H1 (cell line): Measurements from ENCODE around the gene FBXO8. TPM values are rescaled to one million over a fixed set of nuclear protein-coding genes. Genes with fewer than 3 reads are reported as not detected.

Experiments used
- CTCF ChIA-PET: fragments of 300-600 bp; sonication (Branson Sonifier 250); formaldehyde crosslinking; loops from one replicate; lab custom pipeline; 2021; ENCODE audit not compliant: partially characterized antibody; lab: Charles Lee
- POLR2A ChIA-PET: fragments of 300-600 bp; sonication (Branson Sonifier 250); formaldehyde crosslinking; loops from one replicate; lab custom pipeline; 2021; ENCODE audit warnings: inconsistent platforms; ENCODE audit not compliant: partially characterized antibody; lab: Charles Lee
- DNase-seq, 2 experiments: peaks; one replicate each; pipeline versions ENCODE4 v3.0.0 to v3.0.0-alpha.2; 2010 to 2022; ENCODE audit warnings: low spot score in 2 of 2, low read depth in 1 of 2, mixed read lengths in 1 of 2
- FAIRE-seq: peaks from 2 replicates; lab custom pipeline; 2011; peaks lifted over from hg19 to GRCh38; lab: Jason Lieb, UNC
- H2AFZ ChIP-seq: 2 replicates; pipeline ENCODE4 v1.8.1; 2012; ENCODE audit warnings: low read length, inconsistent platforms
- H2AK5ac ChIP-seq: 2 replicates; pipeline ENCODE4 v1.6.1; 2013; ENCODE audit warnings: low read depth, low read length
- H2BK120ac ChIP-seq: replicated peaks from 2 replicates; pipeline ENCODE3; 2013; ENCODE audit warnings: low read depth, low read length, inconsistent platforms
- H2BK12ac ChIP-seq: 2 replicates; pipeline ENCODE4 v1.6.1; 2013; ENCODE audit warnings: low read depth, low read length
- H2BK15ac ChIP-seq: 2 replicates; pipeline ENCODE4 v1.6.1; 2013; ENCODE audit warnings: low read length
- H2BK20ac ChIP-seq: 2 replicates; pipeline ENCODE4 v1.6.1; 2013; ENCODE audit warnings: low read length
- H2BK5ac ChIP-seq: 2 replicates; pipeline ENCODE4 v1.6.1; 2013; ENCODE audit warnings: low read depth, low read length
- H3K14ac ChIP-seq: 2 replicates; pipeline ENCODE4 v1.6.1; 2013; ENCODE audit warnings: inconsistent platforms; ENCODE audit not compliant: insufficient read length
- H3K18ac ChIP-seq: 2 replicates; pipeline ENCODE4 v1.6.1; 2013; ENCODE audit warnings: low read length; ENCODE audit errors: extremely low read depth
- H3K23ac ChIP-seq: 2 replicates; pipeline ENCODE4 v1.6.1; 2013; ENCODE audit warnings: inconsistent platforms; ENCODE audit not compliant: insufficient read length
- H3K23me2 ChIP-seq: 2 replicates; pipeline ENCODE4 v1.6.1; 2013; ENCODE audit warnings: low read depth, low read length
- H3K27ac ChIP-seq: 2 replicates; pipeline ENCODE4 v1.6.1; 2011; ENCODE audit warnings: low read depth, low read length, inconsistent platforms
- H3K27me3 ChIP-seq, 4 experiments: replicated peaks in 1 of 4; 1 replicate in 1 of 4; 2 replicates in 3 of 4; pipeline versions ENCODE4 v1.6.1 to v1.8.1; 2011 to 2013; ENCODE audit warnings: low read length in 3 of 4, mild to moderate bottlenecking in 3 of 4, inconsistent platforms in 2 of 4, mixed read lengths in 2 of 4, moderate library complexity in 1 of 4; ENCODE audit not compliant: control insufficient read depth in 3 of 4, insufficient read depth in 3 of 4; ENCODE audit errors: extremely low read depth in 1 of 4
- H3K36me3 ChIP-seq, 4 experiments: 2 replicates each; pipeline versions ENCODE4 v1.6.1 to v1.8.1; 2011 to 2013; ENCODE audit warnings: mild to moderate bottlenecking in 4 of 4, low read length in 3 of 4, moderate library complexity in 2 of 4, control low read depth in 1 of 4, inconsistent platforms in 1 of 4; ENCODE audit not compliant: insufficient read depth in 4 of 4, control insufficient read depth in 2 of 4
- H3K4ac ChIP-seq: replicated peaks from 2 replicates; pipeline ENCODE3; 2013; ENCODE audit warnings: low read length, low read depth, mixed read lengths, inconsistent platforms; ENCODE audit not compliant: insufficient read length
- H3K4me1 ChIP-seq, 4 experiments: replicated peaks in 1 of 4; 1 replicate in 1 of 4; 2 replicates in 3 of 4; pipeline versions ENCODE4 v1.6.1 to v1.8.1; 2011 to 2013; ENCODE audit warnings: low read length in 3 of 4, inconsistent platforms in 2 of 4, mixed read lengths in 1 of 4; ENCODE audit not compliant: insufficient read depth in 4 of 4, control insufficient read depth in 3 of 4
- H3K4me2 ChIP-seq, 2 experiments: 2 replicates each; pipeline versions ENCODE4 v1.6.1 to v1.8.1; 2011 to 2013; ENCODE audit warnings: low read depth in 2 of 2, low read length in 2 of 2, control low read depth in 1 of 2, inconsistent platforms in 1 of 2, mild to moderate bottlenecking in 1 of 2; ENCODE audit not compliant: insufficient read depth in 1 of 2
- H3K4me3 ChIP-seq, 4 experiments: fragments of 200-600, 300-600 bp in 1 of 4; sonication (generic), shearing (Covaris generic), sonication (Bioruptor Twin) in 1 of 4; 2 replicates each; pipeline versions ENCODE4 v1.5.1 to v1.8.1; 2011 to 2016; ENCODE audit warnings: low read length in 4 of 4, low read depth in 3 of 4, control low read depth in 2 of 4, inconsistent platforms in 2 of 4, mild to moderate bottlenecking in 2 of 4, mixed read lengths in 1 of 4, moderate library complexity in 1 of 4; ENCODE audit not compliant: insufficient read depth in 2 of 4; ENCODE audit errors: extremely low read depth in 1 of 4
- H3K56ac ChIP-seq: replicated peaks from 2 replicates; pipeline ENCODE3; 2013; ENCODE audit warnings: low read depth, mild to moderate bottlenecking, mixed read lengths, low read length, inconsistent platforms; ENCODE audit not compliant: insufficient read length
- H3K79me1 ChIP-seq: 2 replicates; pipeline ENCODE4 v1.6.1; 2013; ENCODE audit warnings: low read depth, low read length, control low read depth
- H3K79me2 ChIP-seq, 2 experiments: 2 replicates each; pipeline versions ENCODE4 v1.6.1 to v1.8.1; 2012 to 2013; ENCODE audit warnings: low read length in 2 of 2, mild to moderate bottlenecking in 2 of 2, inconsistent platforms in 1 of 2; ENCODE audit not compliant: insufficient read depth in 2 of 2, control insufficient read depth in 1 of 2
- H3K9ac ChIP-seq, 4 experiments: replicated peaks in 1 of 4; 1 replicate in 1 of 4; 2 replicates in 3 of 4; pipeline versions ENCODE4 v1.6.1 to v1.8.1; 2011 to 2013; ENCODE audit warnings: low read depth in 3 of 4, low read length in 3 of 4, control low read depth in 2 of 4, mild to moderate bottlenecking in 2 of 4, moderate library complexity in 2 of 4, inconsistent platforms in 1 of 4; ENCODE audit errors: extremely low read depth in 1 of 4
- H3K9me3 ChIP-seq, 2 experiments: 2 replicates each; pipeline versions ENCODE4 v1.6.1 to v1.8.1; 2012 to 2013; ENCODE audit warnings: mild to moderate bottlenecking in 2 of 2, moderate library complexity in 2 of 2, control low read depth in 1 of 2, inconsistent platforms in 1 of 2, low read depth in 1 of 2, low read length in 1 of 2, mixed read lengths in 1 of 2; ENCODE audit not compliant: insufficient read depth in 2 of 2
- H4K20me1 ChIP-seq, 2 experiments: replicated peaks in 1 of 2; 2 replicates each; pipeline versions ENCODE3 to v1.8.1; 2011 to 2013; ENCODE audit warnings: inconsistent platforms in 2 of 2, low read length in 2 of 2, mild to moderate bottlenecking in 1 of 2; ENCODE audit not compliant: insufficient read depth in 2 of 2, control insufficient read depth in 1 of 2
- H4K5ac ChIP-seq: 2 replicates; pipeline ENCODE4 v1.6.1; 2013; ENCODE audit warnings: low read length, low read depth, mixed read lengths, inconsistent platforms; ENCODE audit not compliant: insufficient read length
- H4K8ac ChIP-seq: 2 replicates; pipeline ENCODE4 v1.8.0; 2013; ENCODE audit warnings: mild to moderate bottlenecking, moderate library complexity, low read length, inconsistent platforms; ENCODE audit not compliant: insufficient read depth; ENCODE audit errors: extremely low read depth
- H4K91ac ChIP-seq: replicated peaks from 2 replicates; pipeline ENCODE3; 2013; ENCODE audit warnings: low read length, mixed read lengths, inconsistent platforms; ENCODE audit not compliant: insufficient read length
- ATF2 ChIP-seq: IDR thresholded peaks from 2 replicates; pipeline ENCODE4 v1.6.1; 2012; ENCODE audit warnings: low read length, inconsistent platforms
- EP300 ChIP-seq, 2 experiments: IDR thresholded peaks; 1 replicate in 1 of 2; 2 replicates in 1 of 2; pipeline ENCODE4 v1.6.1; 2011 to 2012; ENCODE audit warnings: low read depth in 2 of 2, low read length in 2 of 2, mild to moderate bottlenecking in 2 of 2, borderline replicate concordance in 1 of 2, inconsistent platforms in 1 of 2, moderate library complexity in 1 of 2
- GABPA ChIP-seq: IDR thresholded peaks from 2 replicates; pipeline ENCODE4 v1.6.1; 2011; ENCODE audit warnings: mild to moderate bottlenecking, low read length, moderate library complexity, borderline replicate concordance; ENCODE audit not compliant: insufficient read depth
- SP4 ChIP-seq: IDR thresholded peaks from 2 replicates; pipeline ENCODE4 v1.6.1; 2012; ENCODE audit warnings: low read length, inconsistent platforms
- TAF7 ChIP-seq: optimal IDR thresholded peaks from 2 replicates; pipeline ENCODE3; 2011; ENCODE audit warnings: low read depth, mild to moderate bottlenecking, inconsistent platforms, low read length, moderate library complexity, borderline replicate concordance
- TBP ChIP-seq: IDR thresholded peaks from 2 replicates; pipeline ENCODE4 v1.6.1; 2011; ENCODE audit warnings: low read depth, low read length, improper control_type of control experiment
- TEAD4 ChIP-seq: IDR thresholded peaks from 2 replicates; pipeline ENCODE4 v1.6.1; 2012; ENCODE audit warnings: low read depth, low read length, inconsistent platforms, mixed read lengths
- WGBS, 2 experiments: shearing (Covaris generic) in 1 of 2; methylation state at CpG; one replicate each; pipeline versions ENCODE4 v1.1.6 to v1.1.7; 2013 to 2015; ENCODE audit warnings: low lambda C conversion rate in 2 of 2, mixed read lengths in 2 of 2, inconsistent platforms in 1 of 2, low coverage in 1 of 2, missing lambda C conversion rate in 1 of 2; ENCODE audit not compliant: insufficient replicate concordance in 2 of 2, insufficient coverage in 1 of 2, insufficient read length in 1 of 2; ENCODE audit errors: extremely low coverage in 1 of 2, missing lambda C conversion rate in 1 of 2; 5-methylcytosine and 5-hydroxymethylcytosine counted together
- polyA plus RNA-seq, 7 experiments: library from polyadenylated mRNA; depleted of rRNA in 3 of 7; stranded (reverse) in 5 of 7; unstranded in 2 of 7; fragments of >200 nt in 5 of 7; fragments of 200-250 nt in 2 of 7; gene quantifications; 1 replicate in 5 of 7; 2 replicates in 1 of 7; 4 replicates in 1 of 7; pipeline versions ENCODE4 v1.2.1 to v1.2.3, GENCODE V29; 2011 to 2013; ENCODE audit warnings: missing spikeins in 2 of 7, mixed read lengths in 2 of 7
- total RNA-seq: library from RNA; stranded (reverse); fragmentation: NEBNext Ultra II Directional; extraction: Animal tissue kit (Norgen Biotek cat#: 25700); gene quantifications from 2 replicates; pipeline ENCODE4 v1.2.1, GENCODE V29; 2021

FBXO8 gene
- total and polyA plus RNA-seq, 2 of the 8 experiments (the other 6 are each of a cell fraction or from before 2014, with no cell fraction given): 5.1 to 7.5 TPM

GRCh38 chr4:174204164-174204831, 79.2 kb downstream of the FBXO8 start:
- ChIA-PET POLR2A (no interaction called here), CTCF (interaction anchor here (0.6 to 1.0 kb wide), 3 partner anchors 51 to 760 kb away, joined by 3 to 6 read pairs (median 3); no protein-coding TSS in a partner anchor)
- Histone ChIP-seq H4K91ac (no peak overlapping the region), H3K4ac (no peak overlapping the region), H2BK20ac (no peak overlapping the region), H3K18ac (no peak overlapping the region), H3K79me1 (no peaks in the 10 kb centered on the region), H3K4me1 (peaks cover 0 to 4% (median 0%) of the 10 kb centered on the region in 4 experiments; a peak in 1 of 7 replicates), H2BK5ac (no peak overlapping the region), H3K9me3 (no peaks in the 10 kb centered on the region), H4K20me1 (no peaks in the 10 kb centered on the region), H3K27ac (no peak overlapping the region), H2AFZ (0 out of 2 replicates have a peak overlapping the region, but pooled peaks have one; percentile 42), H4K5ac (no peak overlapping the region), H3K23me2 (no peaks in the 10 kb centered on the region; the same call in 1 of the 2 replicates), H3K14ac (no peak overlapping the region), H3K4me2 (no peak overlapping the region), H3K4me3 (no peak overlapping the region), H3K79me2 (no peaks in the 10 kb centered on the region), H2BK120ac (no peak overlapping the region), H3K56ac (no peak overlapping the region), H2BK15ac (no peak overlapping the region), H3K23ac (no peak overlapping the region), H2BK12ac (no peak overlapping the region), H2AK5ac (no peak overlapping the region), H3K9ac (no peak overlapping the region), H3K36me3 (no peaks in the 10 kb centered on the region), H4K8ac (no peak overlapping the region), H3K27me3 (peaks cover 0 to 1% (median 0%) of the 10 kb centered on the region in 4 experiments; a peak in 2 of 7 replicates)
- TF ChIP-seq TAF7: no peak
- TF ChIP-seq TBP: no peak
- TF ChIP-seq GABPA: no peak
- TF ChIP-seq SP4: no peak
- no peak for TF ChIP-seq EP300 (IDR thresholded peaks at IDR 0.05; ENCODE audit: borderline replicate concordance in 1 of 2, low read depth in 2 of 2, low read length in 2 of 2)
- TF ChIP-seq ATF2: no peak
- no peak for TF ChIP-seq TEAD4
- DNase-seq: no peak
- WGBS, 2 experiments: 83% methylated on average over 9 of the region's 9 CpGs; no CpG with 5 or more reads in 1 of the 2 experiments
- no peak for FAIRE-seq
